Measurements from ENCODE around the gene PHACTR3.

The PHACTR3 gene

GRCh38 chr20:59684685-59685242 lies 80.4 kb downstream of the PHACTR3 start:
- no peak overlapping the region for H3K4me3 ChIP-seq (ENCODE audit: low read length)
- TF ChIP-seq CTCF (conservative IDR thresholded peaks at IDR 0.05; ENCODE audit: low read length), result no peak
- DNase-seq (ENCODE audit: low read depth), result no peak

- TF ChIP-seq CTCF (conservative IDR thresholded peaks at IDR 0.05; ENCODE audit: low read length), result no peak
- DNase-seq (ENCODE audit: low read depth), result no peak
- no peak overlapping the region for H3K4me3 ChIP-seq (ENCODE audit: low read length)
These were observed 82.3 kb downstream of the PHACTR3 start for GRCh38 chr20:59686404-59687346.

DNA sequence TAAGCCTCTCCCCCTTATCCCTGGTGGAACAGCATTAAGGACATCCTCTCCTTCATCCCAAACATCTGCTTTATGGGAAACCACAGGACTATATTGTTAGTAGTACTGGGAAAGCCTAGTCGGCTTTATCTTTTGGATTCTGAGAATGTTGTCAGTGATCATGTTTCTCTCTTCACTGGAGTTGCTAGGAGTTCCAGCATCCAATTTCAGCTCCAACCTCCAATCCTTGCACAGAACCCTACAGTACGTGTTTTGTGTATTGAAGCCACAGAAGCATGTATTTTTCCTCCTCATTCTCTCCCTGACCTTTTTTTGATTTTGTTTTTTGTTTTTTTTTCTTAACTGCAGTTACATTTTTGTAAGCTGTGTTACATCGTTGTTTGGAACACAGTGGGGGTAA lies 84.0 kb downstream of the PHACTR3 start:
- no peak overlapping the region for H3K4me3 ChIP-seq (ENCODE audit: low read length)
- no peak for DNase-seq (ENCODE audit: low read depth)
- TF ChIP-seq CTCF (conservative IDR thresholded peaks at IDR 0.05; ENCODE audit: low read length), result no peak

DNA sequence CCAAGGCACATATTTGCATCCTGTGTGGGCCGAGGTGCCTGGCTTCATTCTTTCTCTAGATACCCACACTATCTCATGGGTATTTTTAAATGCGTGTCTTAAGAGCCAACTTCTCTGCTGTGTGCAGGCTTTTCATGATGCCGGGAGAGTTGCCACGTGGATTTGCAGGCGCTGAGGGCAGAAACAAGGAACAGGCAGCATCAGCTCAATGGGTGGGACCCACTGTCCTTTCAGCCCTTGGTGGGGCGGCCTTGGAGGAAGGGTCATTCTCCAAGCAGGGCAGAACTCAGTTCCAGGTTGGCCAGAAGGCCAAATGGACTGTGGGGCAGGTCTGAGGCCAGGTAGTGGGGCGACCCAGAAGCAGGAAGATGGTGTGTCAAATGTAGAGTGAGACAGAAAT lies 84.7 kb downstream of the PHACTR3 start:
- H3K4me3 ChIP-seq (ENCODE audit: low read length), result no peak overlapping the region
- no peak for TF ChIP-seq CTCF (conservative IDR thresholded peaks at IDR 0.05; ENCODE audit: low read length)
- no peak for DNase-seq (ENCODE audit: low read depth)

DNA sequence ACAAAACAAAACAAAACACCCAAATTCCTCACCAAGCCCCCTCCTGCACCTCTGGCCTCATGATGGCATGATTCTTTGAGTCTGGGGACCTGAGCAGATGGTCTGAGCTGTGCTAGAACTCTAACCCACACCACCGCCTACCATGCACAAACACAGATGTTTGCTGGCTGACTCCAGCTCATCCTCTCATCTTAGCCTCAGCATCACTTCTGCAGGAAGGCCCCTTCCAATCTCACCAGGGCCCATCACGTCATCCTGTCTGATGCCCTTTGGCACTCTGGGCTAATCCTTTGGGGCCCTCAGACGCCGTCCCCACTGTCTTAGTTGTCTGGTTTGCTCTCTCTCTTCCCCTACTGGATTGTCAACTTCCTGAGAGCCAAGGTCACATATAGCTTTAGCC lies 85.8 kb downstream of the PHACTR3 start:
- DNase-seq (ENCODE audit: low read depth), result no peak
- no peak for TF ChIP-seq CTCF (conservative IDR thresholded peaks at IDR 0.05; ENCODE audit: low read length)
- H3K4me3 ChIP-seq (ENCODE audit: low read length), result no peak overlapping the region

DNA sequence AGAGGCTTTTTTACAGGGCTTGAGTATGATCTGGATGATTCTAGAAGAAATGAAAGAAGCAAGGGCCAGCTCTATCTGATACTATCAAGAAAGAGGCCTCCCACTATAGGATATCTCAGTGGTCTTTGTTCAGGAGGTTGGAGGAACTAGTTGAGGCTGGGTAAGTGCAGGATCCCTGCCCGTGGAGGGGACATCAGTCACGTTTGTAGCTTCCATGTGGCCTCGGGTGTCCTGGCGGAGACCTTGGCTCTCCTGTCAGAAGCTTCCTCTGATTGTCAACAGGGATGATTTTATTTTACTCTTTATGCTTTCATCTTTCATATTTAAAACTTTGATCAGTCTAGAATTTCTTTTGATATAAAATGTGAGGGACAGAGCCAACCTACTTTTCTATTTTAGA lies 86.6 kb downstream of the PHACTR3 start:
- no peak for DNase-seq (ENCODE audit: low read depth)
- TF ChIP-seq CTCF (conservative IDR thresholded peaks at IDR 0.05; ENCODE audit: low read length), result no peak
- no peak overlapping the region for H3K4me3 ChIP-seq (ENCODE audit: low read length)

GRCh38 chr20:59692139-59692538 lies 87.8 kb downstream of the PHACTR3 start:
- TF ChIP-seq CTCF (conservative IDR thresholded peaks at IDR 0.05; ENCODE audit: low read length), result no peak
- H3K4me3 ChIP-seq (ENCODE audit: low read length), result no peak overlapping the region
- no peak for DNase-seq (ENCODE audit: low read depth)
